Ovary (tissue), 3 donors: ENCODE measurements around the gene NRL.

Source experiments
- EP300 ChIP-seq: sonication (generic); formaldehyde crosslinking; IDR thresholded peaks from one replicate; pipeline ENCODE4 v1.6.1; 2017; ENCODE audit warnings: antibody characterized with exemption
- POLR2A ChIP-seq: fragments of 450-650 bp; IDR thresholded peaks from one replicate; pipeline ENCODE4 v1.6.1; 2017; ENCODE audit warnings: antibody characterized with exemption, mild to moderate bottlenecking, moderate library complexity
- TF ChIP-seq, protein P1 (sequence below), 3 donors: fragments of 450-650 bp in 2 of 3; fragments of 200-600 bp in 1 of 3; IDR thresholded peaks; one replicate each; pipeline versions ENCODE4 v1.5.1 to v1.8.0; 2016 to 2022; ENCODE audit warnings: antibody characterized with exemption in 3 of 3, mild to moderate bottlenecking in 1 of 3
- donor health status: DM: no; HTN: no; CAD: no.

DNA sequence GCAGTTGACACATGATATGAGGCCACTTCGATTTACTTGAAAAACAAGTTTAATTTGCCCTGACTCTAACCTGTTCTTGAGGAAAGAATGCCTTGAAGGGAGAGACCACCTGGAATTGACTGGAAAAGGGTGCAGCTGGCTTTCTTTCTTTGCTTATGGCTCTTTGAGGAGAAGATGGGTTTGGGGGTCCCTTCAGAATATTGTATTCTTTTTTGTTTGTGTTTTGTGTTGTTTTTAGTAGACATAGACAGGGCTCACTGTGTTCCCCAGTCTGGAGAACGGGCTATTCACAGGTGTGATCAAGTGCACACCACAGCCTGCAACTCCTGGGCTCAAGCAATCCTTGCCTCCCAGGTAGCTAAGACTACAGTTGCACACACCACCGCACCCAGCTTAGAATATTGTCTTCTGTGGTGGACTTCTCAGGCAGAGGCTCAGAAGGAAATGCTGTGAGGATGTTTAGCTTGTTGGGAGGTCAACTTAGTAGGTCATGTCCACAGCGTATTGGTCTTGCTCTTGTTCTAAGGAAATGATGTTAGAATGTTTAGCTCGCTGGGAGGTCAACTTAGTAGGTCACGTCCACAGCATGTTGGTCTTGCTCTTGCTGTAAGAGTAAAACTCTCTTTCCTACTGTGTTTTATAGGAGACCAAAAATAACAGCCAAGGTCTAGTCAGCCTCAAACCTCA is 1.5 kb upstream of the NRL start:
- TF ChIP-seq, protein P1, sequence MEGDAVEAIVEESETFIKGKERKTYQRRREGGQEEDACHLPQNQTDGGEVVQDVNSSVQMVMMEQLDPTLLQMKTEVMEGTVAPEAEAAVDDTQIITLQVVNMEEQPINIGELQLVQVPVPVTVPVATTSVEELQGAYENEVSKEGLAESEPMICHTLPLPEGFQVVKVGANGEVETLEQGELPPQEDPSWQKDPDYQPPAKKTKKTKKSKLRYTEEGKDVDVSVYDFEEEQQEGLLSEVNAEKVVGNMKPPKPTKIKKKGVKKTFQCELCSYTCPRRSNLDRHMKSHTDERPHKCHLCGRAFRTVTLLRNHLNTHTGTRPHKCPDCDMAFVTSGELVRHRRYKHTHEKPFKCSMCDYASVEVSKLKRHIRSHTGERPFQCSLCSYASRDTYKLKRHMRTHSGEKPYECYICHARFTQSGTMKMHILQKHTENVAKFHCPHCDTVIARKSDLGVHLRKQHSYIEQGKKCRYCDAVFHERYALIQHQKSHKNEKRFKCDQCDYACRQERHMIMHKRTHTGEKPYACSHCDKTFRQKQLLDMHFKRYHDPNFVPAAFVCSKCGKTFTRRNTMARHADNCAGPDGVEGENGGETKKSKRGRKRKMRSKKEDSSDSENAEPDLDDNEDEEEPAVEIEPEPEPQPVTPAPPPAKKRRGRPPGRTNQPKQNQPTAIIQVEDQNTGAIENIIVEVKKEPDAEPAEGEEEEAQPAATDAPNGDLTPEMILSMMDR (IDR thresholded peaks at IDR 0.05): no peak
- TF ChIP-seq POLR2A (no peak), EP300 (no peak)
